ENCODE data around the gene BIRC2.
A peak's percentile ranks its signal among the peaks of the same experiment; 100 is the strongest.

The BIRC2 gene

DNA sequence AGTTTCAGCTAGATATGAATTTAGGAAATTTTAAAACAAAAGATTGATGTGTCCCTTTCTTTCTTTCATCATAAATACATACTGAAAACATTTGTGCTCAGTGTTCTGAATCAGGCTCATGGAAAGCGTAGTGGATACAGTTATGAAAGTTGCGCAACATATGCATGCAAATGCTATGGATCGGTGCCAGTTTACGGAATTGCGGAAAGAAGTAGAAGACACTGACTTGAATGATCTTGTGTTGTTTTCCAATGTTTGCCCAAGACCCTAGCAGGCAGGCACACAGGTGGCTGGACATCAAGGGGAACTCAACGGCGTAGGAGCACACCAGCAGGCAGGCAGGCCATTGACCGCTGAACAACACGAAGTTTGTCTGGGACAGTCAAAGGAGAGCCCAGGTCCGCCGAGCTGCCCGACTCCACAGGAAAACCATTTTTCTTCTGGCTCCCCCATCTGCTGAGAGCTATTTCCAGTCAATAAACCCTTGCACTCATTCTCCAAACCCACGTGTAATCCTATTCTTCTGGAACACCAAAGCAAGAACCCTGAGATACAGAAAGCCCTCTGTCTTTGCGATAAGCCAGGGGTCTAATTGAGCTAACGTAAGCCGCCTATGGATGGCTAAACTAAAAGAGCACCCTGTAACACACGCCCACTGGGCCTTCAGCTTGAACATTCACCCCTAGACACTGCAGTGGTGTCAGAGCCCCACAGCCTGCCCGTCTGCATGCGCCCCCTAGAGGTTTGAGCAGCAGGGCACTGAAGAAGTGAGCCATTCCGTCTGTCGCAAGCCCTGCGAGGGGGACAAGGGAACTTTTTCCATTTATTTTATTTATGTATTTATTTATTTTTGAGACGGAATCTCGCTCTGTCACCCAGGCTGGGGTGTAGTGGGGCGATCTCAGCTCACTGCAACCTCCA is 37.1 kb upstream of the BIRC2 start:
- H3K4me3 ChIP-seq (ENCODE audit: insufficient read depth in 1 of 2, low read depth in 1 of 2, low read length in 2 of 2): no peak overlapping the region
- H2AK5ac ChIP-seq (ENCODE audit: low read length, severe bottlenecking): no peak overlapping the region
- no peak overlapping the region for H3K14ac ChIP-seq (ENCODE audit: low read length in 2 of 2)
- H3K9me3 ChIP-seq (ENCODE audit: control insufficient read depth, low read length): no peaks in the 10 kb centered on the region
- H4K91ac ChIP-seq (ENCODE audit: low read length): no peak overlapping the region
- peaks cover 2% of the 10 kb centered on the region for H3K4me1 ChIP-seq (ENCODE audit: control insufficient read depth, insufficient read depth, low read depth, low read length)
- no peak overlapping the region for H4K8ac ChIP-seq (ENCODE audit: low read length)
- H2BK15ac ChIP-seq (ENCODE audit: low read depth, poor library complexity, severe bottlenecking): no peak overlapping the region
- H3K79me1 ChIP-seq (replicated peaks; ENCODE audit: low read length, poor library complexity, severe bottlenecking): no peaks in the 10 kb centered on the region
- H3K18ac ChIP-seq (ENCODE audit: low read depth in 1 of 2, low read length in 2 of 2): no peak overlapping the region
- WGBS: 88% methylated on average over 19 of the region's 25 CpGs
- no peak overlapping the region for H3K4ac ChIP-seq (ENCODE audit: low read depth in 1 of 2, low read length in 2 of 2)
- H3K4me2 ChIP-seq (ENCODE audit: low read length, poor library complexity, severe bottlenecking): no peak overlapping the region
- no peak for DNase-seq
- no peak overlapping the region for H2BK120ac ChIP-seq (ENCODE audit: low read depth, low read length)
- no peak overlapping the region for H3K27ac ChIP-seq (ENCODE audit: low read length, poor library complexity, severe bottlenecking)
- H3K9ac ChIP-seq (ENCODE audit: low read length): no peak overlapping the region
- no peak overlapping the region for H2BK5ac ChIP-seq (ENCODE audit: low read depth, low read length, poor library complexity, severe bottlenecking)
- no peak overlapping the region for H2BK12ac ChIP-seq (ENCODE audit: low read length in 2 of 2)
- no peak overlapping the region for H2AFZ ChIP-seq (ENCODE audit: low read depth, low read length)
- no peaks in the 10 kb centered on the region for H3K36me3 ChIP-seq (ENCODE audit: control insufficient read depth in 1 of 2, insufficient read depth in 2 of 2, low read depth in 1 of 2, low read length in 2 of 2)
- H3K27me3 ChIP-seq (ENCODE audit: control insufficient read depth in 1 of 2, insufficient read depth in 1 of 2, low read length in 2 of 2): no peaks in the 10 kb centered on the region
- no peak overlapping the region for H3K23ac ChIP-seq (ENCODE audit: low read length in 2 of 2)

DNA sequence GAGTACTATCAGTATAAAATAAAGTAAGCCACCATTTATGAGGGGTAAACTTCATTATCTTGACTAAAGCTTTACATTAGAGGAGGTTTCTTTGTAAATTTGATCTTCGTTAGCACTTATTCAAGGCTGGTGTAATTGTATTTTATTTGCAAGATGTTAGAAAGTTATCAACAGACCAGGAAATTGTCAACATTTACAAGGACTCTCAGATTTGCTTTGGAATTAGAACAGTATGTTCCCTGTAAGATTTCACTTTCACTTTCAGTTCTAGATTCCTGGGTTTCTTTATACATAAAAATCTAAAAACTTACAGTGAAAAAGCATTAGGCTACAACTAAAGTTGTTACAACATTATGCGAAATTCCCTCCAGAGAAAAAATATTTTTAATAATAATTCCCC is 34.3 kb upstream of the BIRC2 start:
- H3K18ac ChIP-seq (ENCODE audit: low read depth in 1 of 2, low read length in 2 of 2): no peak overlapping the region
- no peak overlapping the region for H2AK5ac ChIP-seq (ENCODE audit: low read length, severe bottlenecking)
- peak overlapping the region in 1 of 2 experiments; percentile 76 for H3K4me3 ChIP-seq (ENCODE audit: insufficient read depth in 1 of 2, low read depth in 1 of 2, low read length in 2 of 2)
- no peak overlapping the region for H4K8ac ChIP-seq (ENCODE audit: low read length)
- H3K9ac ChIP-seq (ENCODE audit: low read length): peak overlapping the region; percentile 88
- no peak overlapping the region for H3K23ac ChIP-seq (ENCODE audit: low read length in 2 of 2)
- peak; percentile 62 for DNase-seq
- H3K4me1 ChIP-seq (ENCODE audit: control insufficient read depth, insufficient read depth, low read depth, low read length): peaks cover 5% of the 10 kb centered on the region
- no peak overlapping the region for H3K14ac ChIP-seq (ENCODE audit: low read length in 2 of 2)
- no peaks in the 10 kb centered on the region for H3K36me3 ChIP-seq (ENCODE audit: control insufficient read depth in 1 of 2, insufficient read depth in 2 of 2, low read depth in 1 of 2, low read length in 2 of 2)
- no peak overlapping the region for H3K4me2 ChIP-seq (ENCODE audit: low read length, poor library complexity, severe bottlenecking)
- H2BK5ac ChIP-seq (ENCODE audit: low read depth, low read length, poor library complexity, severe bottlenecking): no peak overlapping the region
- no peak overlapping the region for H3K4ac ChIP-seq (ENCODE audit: low read depth in 1 of 2, low read length in 2 of 2)
- H2BK15ac ChIP-seq (ENCODE audit: low read depth, poor library complexity, severe bottlenecking): no peak overlapping the region
- H3K9me3 ChIP-seq (ENCODE audit: control insufficient read depth, low read length): no peaks in the 10 kb centered on the region
- H3K27ac ChIP-seq (ENCODE audit: low read length, poor library complexity, severe bottlenecking): no peak overlapping the region
- no peaks in the 10 kb centered on the region for H3K27me3 ChIP-seq (ENCODE audit: control insufficient read depth in 1 of 2, insufficient read depth in 1 of 2, low read length in 2 of 2)
- no CpG with 5 or more reads among the region's 2 CpGs for WGBS
- no peak overlapping the region for H2AFZ ChIP-seq (ENCODE audit: low read depth, low read length)
- no peak overlapping the region for H2BK120ac ChIP-seq (ENCODE audit: low read depth, low read length)
- no peak overlapping the region for H2BK12ac ChIP-seq (ENCODE audit: low read length in 2 of 2)
- no peak overlapping the region for H4K91ac ChIP-seq (ENCODE audit: low read length)
- H3K79me1 ChIP-seq (replicated peaks; ENCODE audit: low read length, poor library complexity, severe bottlenecking): no peaks in the 10 kb centered on the region

DNA sequence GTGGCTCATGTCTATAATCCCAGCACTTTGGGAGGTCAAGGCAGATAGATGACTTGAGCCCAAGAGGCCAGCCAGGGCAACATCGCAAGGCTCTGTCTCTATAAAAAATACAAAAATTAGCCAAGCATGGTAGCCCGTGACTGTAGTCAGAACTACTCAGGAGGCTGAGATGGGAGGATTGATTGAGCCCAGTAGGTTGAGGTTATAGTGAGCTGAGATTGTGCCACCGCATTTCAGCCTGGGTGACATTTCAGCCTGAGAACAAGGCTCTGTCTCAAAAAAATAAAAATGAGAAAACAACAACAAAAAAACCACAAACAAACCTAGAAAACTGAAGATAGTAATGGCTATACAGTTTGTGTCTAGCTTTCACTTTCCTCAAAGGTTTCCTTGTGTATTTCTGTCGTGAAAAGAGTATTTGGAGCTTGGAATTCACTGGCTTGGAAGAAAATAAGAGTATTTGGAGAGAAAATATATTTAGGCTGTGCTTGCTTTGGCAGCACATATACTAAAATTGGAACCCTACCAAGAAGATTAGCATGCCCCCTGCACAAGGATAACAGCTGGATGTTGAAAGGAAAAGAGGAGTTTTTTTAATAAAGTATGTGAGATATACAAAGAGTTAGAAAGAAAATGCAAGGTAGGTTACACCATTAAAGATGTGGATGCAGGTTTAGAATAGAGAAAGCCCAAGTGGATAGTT is 33.6 kb upstream of the BIRC2 start:
- H3K14ac ChIP-seq (ENCODE audit: low read length in 2 of 2): no peak overlapping the region
- H3K4me2 ChIP-seq (ENCODE audit: low read length, poor library complexity, severe bottlenecking): peak overlapping the region; percentile 27
- peak overlapping the region; percentile 13 to 23 for H3K18ac ChIP-seq (ENCODE audit: low read depth in 1 of 2, low read length in 2 of 2)
- peak overlapping the region in 1 of 2 experiments; percentile 76 for H3K4me3 ChIP-seq (ENCODE audit: insufficient read depth in 1 of 2, low read depth in 1 of 2, low read length in 2 of 2)
- no peak overlapping the region for H3K27ac ChIP-seq (ENCODE audit: low read length, poor library complexity, severe bottlenecking)
- no peak overlapping the region for H2BK5ac ChIP-seq (ENCODE audit: low read depth, low read length, poor library complexity, severe bottlenecking)
- H2BK12ac ChIP-seq (ENCODE audit: low read length in 2 of 2): no peak overlapping the region
- no peak overlapping the region for H2AK5ac ChIP-seq (ENCODE audit: low read length, severe bottlenecking)
- H4K91ac ChIP-seq (ENCODE audit: low read length): peak overlapping the region; percentile 9
- peaks cover 5% of the 10 kb centered on the region for H3K4me1 ChIP-seq (ENCODE audit: control insufficient read depth, insufficient read depth, low read depth, low read length)
- H3K27me3 ChIP-seq (ENCODE audit: control insufficient read depth in 1 of 2, insufficient read depth in 1 of 2, low read length in 2 of 2): no peaks in the 10 kb centered on the region
- no peak overlapping the region for H2BK15ac ChIP-seq (ENCODE audit: low read depth, poor library complexity, severe bottlenecking)
- 83% methylated on average over 3 of the region's 4 CpGs for WGBS
- peak overlapping the region in 1 of 2 experiments; percentile 56 for H3K4ac ChIP-seq (ENCODE audit: low read depth in 1 of 2, low read length in 2 of 2)
- H3K79me1 ChIP-seq (replicated peaks; ENCODE audit: low read length, poor library complexity, severe bottlenecking): no peaks in the 10 kb centered on the region
- peak overlapping the region; percentile 81 for H2BK120ac ChIP-seq (ENCODE audit: low read depth, low read length)
- H3K36me3 ChIP-seq (ENCODE audit: control insufficient read depth in 1 of 2, insufficient read depth in 2 of 2, low read depth in 1 of 2, low read length in 2 of 2): no peaks in the 10 kb centered on the region
- peak overlapping the region; percentile 77 for H4K8ac ChIP-seq (ENCODE audit: low read length)
- H3K9me3 ChIP-seq (ENCODE audit: control insufficient read depth, low read length): no peaks in the 10 kb centered on the region
- H2AFZ ChIP-seq (ENCODE audit: low read depth, low read length): peak overlapping the region; percentile 53
- peak overlapping the region; percentile 88 for H3K9ac ChIP-seq (ENCODE audit: low read length)
- DNase-seq: no peak
- no peak overlapping the region for H3K23ac ChIP-seq (ENCODE audit: low read length in 2 of 2)

DNA sequence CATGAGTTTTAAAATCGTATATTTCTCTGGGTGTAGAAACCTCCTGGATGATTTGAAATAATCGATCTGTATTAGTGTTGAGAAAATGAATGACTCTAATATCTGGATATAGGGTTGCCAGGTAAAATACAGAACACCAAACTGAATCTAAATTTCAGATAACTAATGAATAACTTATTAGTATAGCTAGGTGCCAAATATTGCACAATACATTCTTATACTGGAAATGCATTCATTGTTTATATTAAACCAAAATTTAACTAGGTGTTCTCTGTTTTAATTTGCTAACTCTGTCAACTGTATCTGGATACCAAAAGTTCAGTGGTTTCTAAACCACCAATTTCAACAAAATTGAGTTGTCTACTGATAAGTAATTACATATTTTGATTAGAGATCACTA is 32.2 kb upstream of the BIRC2 start:
- Histone ChIP-seq H2BK12ac (ENCODE audit: low read length in 2 of 2) (no peak overlapping the region), H3K4me2 (ENCODE audit: low read length, poor library complexity, severe bottlenecking) (no peak overlapping the region), H3K18ac (ENCODE audit: low read depth in 1 of 2, low read length in 2 of 2) (no peak overlapping the region), H4K8ac (ENCODE audit: low read length) (no peak overlapping the region), H2BK120ac (ENCODE audit: low read depth, low read length) (no peak overlapping the region), H4K91ac (ENCODE audit: low read length) (no peak overlapping the region), H3K36me3 (ENCODE audit: control insufficient read depth in 1 of 2, insufficient read depth in 2 of 2, low read depth in 1 of 2, low read length in 2 of 2) (no peaks in the 10 kb centered on the region), H3K79me1 (replicated peaks; ENCODE audit: low read length, poor library complexity, severe bottlenecking) (no peaks in the 10 kb centered on the region), H3K9ac (ENCODE audit: low read length) (no peak overlapping the region), H3K27ac (ENCODE audit: low read length, poor library complexity, severe bottlenecking) (no peak overlapping the region), H2BK5ac (ENCODE audit: low read depth, low read length, poor library complexity, severe bottlenecking) (no peak overlapping the region), H3K14ac (ENCODE audit: low read length in 2 of 2) (no peak overlapping the region), H2AFZ (ENCODE audit: low read depth, low read length) (no peak overlapping the region), H2AK5ac (ENCODE audit: low read length, severe bottlenecking) (no peak overlapping the region), H2BK15ac (ENCODE audit: low read depth, poor library complexity, severe bottlenecking) (no peak overlapping the region), H3K4me1 (ENCODE audit: control insufficient read depth, insufficient read depth, low read depth, low read length) (peaks cover 5% of the 10 kb centered on the region), H3K9me3 (ENCODE audit: control insufficient read depth, low read length) (no peaks in the 10 kb centered on the region), H3K23ac (ENCODE audit: low read length in 2 of 2) (no peak overlapping the region), H3K4me3 (ENCODE audit: insufficient read depth in 1 of 2, low read depth in 1 of 2, low read length in 2 of 2) (no peak overlapping the region), H3K27me3 (ENCODE audit: control insufficient read depth in 1 of 2, insufficient read depth in 1 of 2, low read length in 2 of 2) (no peaks in the 10 kb centered on the region), H3K4ac (ENCODE audit: low read depth in 1 of 2, low read length in 2 of 2) (no peak overlapping the region)
- WGBS: no CpG with 5 or more reads among the region's 2 CpGs
- no peak for DNase-seq

Data from mesenchymal stem cell (in vitro differentiated cells and primary cell).